ENCODE measurements around the gene PLEKHH3. TPM values are rescaled to one million over a fixed set of nuclear protein-coding genes. Genes with fewer than 3 reads are reported as not detected.

The PLEKHH3 gene
- total RNA-seq, 2 experiments from 2014 or later, result 0.62 to 0.77 TPM

DNA sequence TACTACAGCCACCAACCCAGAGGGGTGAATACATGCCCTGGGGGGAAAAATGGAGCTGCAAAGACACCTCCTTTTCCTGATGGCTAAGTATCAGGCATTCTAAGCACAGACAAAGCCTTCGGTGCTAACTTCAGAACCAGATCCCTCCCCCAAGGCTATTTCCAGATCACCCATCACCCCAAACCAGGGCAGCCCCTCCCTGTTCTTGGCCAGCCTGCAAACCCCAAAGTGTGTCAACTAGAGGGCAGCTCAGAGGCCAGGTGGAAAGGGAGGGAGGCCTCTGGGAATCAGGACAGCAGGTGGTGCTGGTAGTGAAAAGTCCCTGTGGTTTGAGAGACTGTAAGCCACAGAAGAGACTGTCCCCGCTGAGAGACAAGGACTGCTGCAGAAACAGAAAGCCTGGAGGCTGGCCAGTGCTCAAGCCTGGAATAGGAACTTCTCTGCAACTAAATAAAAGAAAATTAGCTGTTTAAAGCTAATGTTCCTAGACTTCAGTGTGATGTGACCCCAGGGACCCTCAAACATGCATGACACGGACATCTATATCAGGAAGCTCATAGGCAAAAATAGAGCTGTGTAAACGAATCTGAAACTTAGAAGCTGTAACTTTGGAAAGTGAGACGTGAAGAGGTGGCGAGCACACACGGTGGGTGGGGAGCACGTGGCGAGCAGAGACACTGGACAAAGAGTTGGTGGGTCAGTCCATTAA lies 58.2 kb downstream of the PLEKHH3 start:
- CTCF ChIA-PET, result interaction anchor here (0.8 to 2.4 kb wide), 4 partner anchors 10 to 145 kb away, joined by 3 to 10 read pairs (median 4); partner anchors contain the start of gene PSMC3IP
- H3K4me3 Mint-ChIP-seq, result no peak overlapping the region

GRCh38 chr17:42617956-42618431 lies 58.8 kb downstream of the PLEKHH3 start:
- peaks cover 4% of the 10 kb centered on the region for H3K4me1 Mint-ChIP-seq (ENCODE audit: low read depth)
- CTCF ChIA-PET, result interaction anchor here (0.8 to 2.4 kb wide), 4 partner anchors 10 to 146 kb away, joined by 3 to 10 read pairs (median 4); partner anchors contain the start of gene PSMC3IP
- no peak for DNase-seq
- H3K36me3 Mint-ChIP-seq (ENCODE audit: low read depth), result peaks cover 22% of the 10 kb centered on the region
- H3K27ac Mint-ChIP-seq, result no peak overlapping the region
- no peaks in the 10 kb centered on the region for H3K27me3 Mint-ChIP-seq (ENCODE audit: low read depth)
- H3K9me3 Mint-ChIP-seq, result no peaks in the 10 kb centered on the region
- intact Hi-C loops (cut with micrococcal nuclease), result no loop called here
- H3K4me3 Mint-ChIP-seq, result no peak overlapping the region

More for the DNA sequence above, 58.2 kb downstream of the PLEKHH3 start:
- Mint-ChIP-seq H3K36me3 (ENCODE audit: low read depth) (peaks cover 19% of the 10 kb centered on the region), H3K27me3 (ENCODE audit: low read depth) (no peaks in the 10 kb centered on the region), H3K27ac (no peak overlapping the region), H3K4me1 (ENCODE audit: low read depth) (peaks cover 4% of the 10 kb centered on the region), H3K9me3 (no peaks in the 10 kb centered on the region)
- intact Hi-C loops (cut with micrococcal nuclease), result no loop called here
- DNase-seq, result peak; percentile 13

Small RNA genes lying within 50 kb of the gene (microRNA-seq; reads per million reads assigned to microRNA genes)
- gene MIR6780A (ENCODE audit: borderline microRNAs expressed, borderline replicate concordance), result not detected

Other genes with a start within 250 kb of the PLEKHH3 start
- 10 to 100 TPM in 1 of 2 experiments, 1 to 10 TPM in 1; 9.9 to 10.3 TPM for gene ATP6V0A1, start 218.1 kb downstream of the PLEKHH3 start, total RNA-seq
- 10 to 100 TPM; 11.1 to 11.9 TPM for gene NAGLU, start 140.8 kb downstream of the PLEKHH3 start, total RNA-seq
- gene HSD17B1, start 124.1 kb downstream of the PLEKHH3 start, total RNA-seq, result under 1 TPM; 0.26 to 0.67 TPM
- 10 to 100 TPM; 93.3 to 93.6 TPM for gene COASY, start 114.8 kb downstream of the PLEKHH3 start, total RNA-seq
- 10 to 100 TPM; 22.1 to 24.7 TPM for gene MLX, start 109.9 kb downstream of the PLEKHH3 start, total RNA-seq
- 10 to 100 TPM; 38.6 to 42.2 TPM for gene PSMC3IP, start 99.3 kb downstream of the PLEKHH3 start, total RNA-seq
- 10 to 100 TPM; 28.6 to 33.5 TPM for gene RETREG3, start 67.6 kb downstream of the PLEKHH3 start, total RNA-seq
- gene TUBG1, start 67.3 kb downstream of the PLEKHH3 start, total RNA-seq, result 10 to 100 TPM; 91.3 to 92.0 TPM
- 1 to 10 TPM; 9.1 to 9.9 TPM for gene TUBG2, start 17.7 kb downstream of the PLEKHH3 start, total RNA-seq
- under 1 TPM; 0.14 to 0.20 TPM for gene CCR10, start 4.8 kb upstream of the PLEKHH3 start, total RNA-seq
- gene CNTNAP1, start 5.5 kb upstream of the PLEKHH3 start, total RNA-seq, result 1 to 10 TPM; 1.4 to 1.5 TPM
- 10 to 100 TPM; 31.9 to 34.0 TPM for gene EZH1, start 68.0 kb upstream of the PLEKHH3 start, total RNA-seq
- not detected for gene RAMP2, start 84.2 kb upstream of the PLEKHH3 start, total RNA-seq
- gene VPS25, start 96.5 kb upstream of the PLEKHH3 start, total RNA-seq, result 10 to 100 TPM; 57.5 to 58.2 TPM
- gene WNK4, start 103.6 kb upstream of the PLEKHH3 start, total RNA-seq, result under 1 TPM; 0.17 to 0.41 TPM
- 10 to 100 TPM; 23.7 to 24.4 TPM for gene COA3, start 121.7 kb upstream of the PLEKHH3 start, total RNA-seq
- not detected for gene CNTD1, start 121.9 kb upstream of the PLEKHH3 start, total RNA-seq
- 10 to 100 TPM; 64.1 to 71.3 TPM for gene BECN1, start 147.3 kb upstream of the PLEKHH3 start, total RNA-seq
- gene PSME3, start 156.4 kb upstream of the PLEKHH3 start, total RNA-seq, result 10 to 100 TPM; 84.7 to 87.0 TPM
- gene AOC2, start 167.6 kb upstream of the PLEKHH3 start, total RNA-seq, result 1 to 10 TPM; 2.0 to 2.6 TPM
- 1 to 10 TPM; 1.4 to 2.6 TPM for gene AOC3, start 174.2 kb upstream of the PLEKHH3 start, total RNA-seq
- gene G6PC1, start 223.8 kb upstream of the PLEKHH3 start, total RNA-seq, result not detected

Data from activated naive CD4-positive, alpha-beta T cell treated with anti-CD3 and anti-CD28 coated beads for 36 hours (primary cell).